GM12891 (cell line): ENCODE data around the gene RPS25.

Experiments
- POLR2A ChIP-seq: IDR thresholded peaks from 2 replicates; pipeline ENCODE4 v1.6.1; 2011; ENCODE audit warnings: low read depth, low read length, control low read depth
- POLR2AphosphoS5 ChIP-seq: IDR thresholded peaks from 2 replicates; pipeline ENCODE4 v1.6.1; 2011; ENCODE audit warnings: low read depth, low read length, control low read depth
- TAF1 ChIP-seq: IDR thresholded peaks from 2 replicates; pipeline ENCODE4 v1.6.1; 2011; ENCODE audit warnings: low read depth, low read length, control low read depth

- TF ChIP-seq POLR2A (no peak), POLR2AphosphoS5 (peak; percentile 56; the same call in 1 of the 2 replicates), TAF1 (no peak)
Measured at GRCh38 chr11:119049081-119049480, 30.9 kb upstream of the RPS25 start.
